Astrocyte (in vitro differentiated cells and primary cell): ENCODE results near the gene KRT12. TPM values are rescaled to one million over a fixed set of nuclear protein-coding genes. Genes with fewer than 3 reads are reported as not detected.

Source experiments
- DNase-seq: peaks from one replicate; pipeline ENCODE4 v3.0.0-alpha.2; 2010; ENCODE audit warnings: low read depth
- FAIRE-seq: peaks from 2 replicates; lab custom pipeline; 2011; peaks lifted over from hg19 to GRCh38; lab: Jason Lieb, UNC
- H2AFZ ChIP-seq: 2 replicates; pipeline ENCODE4 v1.6.0; 2012; ENCODE audit warnings: low read depth, low read length, inconsistent platforms
- H3K27ac ChIP-seq: 2 replicates; pipeline ENCODE4 v1.5.1; 2011; ENCODE audit warnings: low read depth, low read length, inconsistent platforms
- H3K27me3 ChIP-seq: 2 replicates; pipeline ENCODE4 v1.6.0; 2011; ENCODE audit warnings: low read length, inconsistent platforms; ENCODE audit not compliant: insufficient read depth
- H3K36me3 ChIP-seq: 2 replicates; pipeline ENCODE4 v1.5.1; 2011; ENCODE audit warnings: low read length, inconsistent platforms; ENCODE audit not compliant: insufficient read depth
- H3K4me1 ChIP-seq: 2 replicates; pipeline ENCODE4 v1.5.1; 2011; ENCODE audit warnings: low read length, inconsistent platforms; ENCODE audit not compliant: insufficient read depth
- H3K4me2 ChIP-seq: 2 replicates; pipeline ENCODE4 v1.6.0; 2012; ENCODE audit warnings: low read length, inconsistent platforms
- H3K4me3 ChIP-seq: 2 replicates; pipeline ENCODE4 v1.5.1; 2011; ENCODE audit warnings: low read depth, mild to moderate bottlenecking, low read length, inconsistent platforms; ENCODE audit not compliant: insufficient read depth
- H3K79me2 ChIP-seq: 2 replicates; pipeline ENCODE4 v1.6.0; 2012; ENCODE audit warnings: mild to moderate bottlenecking, low read length, inconsistent platforms; ENCODE audit not compliant: insufficient read depth
- H3K9ac ChIP-seq: 2 replicates; pipeline ENCODE4 v1.6.0; 2012; ENCODE audit warnings: mild to moderate bottlenecking, low read length, inconsistent platforms
- H3K9me3 ChIP-seq: 2 replicates; pipeline ENCODE4 v1.5.1; 2012; ENCODE audit warnings: low read depth, mild to moderate bottlenecking, low read length, inconsistent platforms; ENCODE audit not compliant: insufficient read depth
- H4K20me1 ChIP-seq: 2 replicates; pipeline ENCODE4 v1.6.0; 2012; ENCODE audit warnings: low read length, inconsistent platforms; ENCODE audit not compliant: insufficient read depth
- H3K27ac Mint-ChIP-seq: one replicate; pipeline ENCODE4 v1.8.0; 2021; ENCODE audit warnings: mild to moderate bottlenecking, mixed read lengths; ENCODE audit not compliant: unreplicated experiment
- H3K27me3 Mint-ChIP-seq: one replicate; pipeline ENCODE4 v1.8.0; 2021; ENCODE audit warnings: low read depth, mixed read lengths; ENCODE audit not compliant: unreplicated experiment
- H3K36me3 Mint-ChIP-seq: one replicate; pipeline ENCODE4 v1.8.0; 2021; ENCODE audit warnings: low read depth, mixed read lengths; ENCODE audit not compliant: unreplicated experiment
- H3K4me1 Mint-ChIP-seq: one replicate; pipeline ENCODE4 v1.8.0; 2021; ENCODE audit warnings: low read depth, mixed read lengths; ENCODE audit not compliant: unreplicated experiment
- H3K4me3 Mint-ChIP-seq: one replicate; pipeline ENCODE4 v1.8.0; 2021; ENCODE audit warnings: mild to moderate bottlenecking, moderate library complexity, mixed read lengths; ENCODE audit not compliant: unreplicated experiment
- H3K9me3 Mint-ChIP-seq: one replicate; pipeline ENCODE4 v1.8.0; 2021; ENCODE audit warnings: mild to moderate bottlenecking, mixed read lengths; ENCODE audit not compliant: unreplicated experiment
- CTCF ChIP-seq: IDR thresholded peaks from 2 replicates; pipeline ENCODE4 v1.5.1; 2011; ENCODE audit warnings: low read depth, mild to moderate bottlenecking, inconsistent platforms, low read length, moderate library complexity; ENCODE audit not compliant: insufficient read depth
- EZH2 ChIP-seq: IDR thresholded peaks from 2 replicates; pipeline ENCODE4 v1.6.1; 2012; ENCODE audit warnings: mild to moderate bottlenecking, low read length, inconsistent platforms; ENCODE audit not compliant: insufficient read depth
- total RNA-seq: library from RNA; stranded (reverse); gene quantifications from 2 replicates; pipeline ENCODE4 v1.2.1, GENCODE V29; 2021

Gene KRT12
- total RNA-seq, 1 donor from 2014 or later = not detected

GRCh38 chr17:40852364-40852763, 14.7 kb downstream of the KRT12 start:
- DNase-seq (no peak), FAIRE-seq (no peak)
- Histone ChIP-seq H3K9me3 (no peaks in the 10 kb centered on the region), H3K4me2 (no peak overlapping the region), H3K4me1 (no peaks in the 10 kb centered on the region), H3K9ac (no peak overlapping the region), H3K27ac (no peak overlapping the region), H3K4me3 (no peak overlapping the region), H3K79me2 (no peaks in the 10 kb centered on the region), H3K36me3 (no peaks in the 10 kb centered on the region), H4K20me1 (no peaks in the 10 kb centered on the region), H3K27me3 (no peaks in the 10 kb centered on the region), H2AFZ (no peak overlapping the region)
- TF ChIP-seq EZH2 = no peak
- no peak for TF ChIP-seq CTCF
- no peak overlapping the region for H3K4me3 Mint-ChIP-seq
- H3K9me3 Mint-ChIP-seq = no peaks in the 10 kb centered on the region
- no peaks in the 10 kb centered on the region for H3K4me1 Mint-ChIP-seq
- H3K27ac Mint-ChIP-seq = no peak overlapping the region
- H3K27me3 Mint-ChIP-seq = no peaks in the 10 kb centered on the region
- no peaks in the 10 kb centered on the region for H3K36me3 Mint-ChIP-seq

GRCh38 chr17:40850293-40850972, 16.6 kb downstream of the KRT12 start:
- no peaks in the 10 kb centered on the region for H4K20me1 ChIP-seq
- Mint-ChIP-seq H3K27me3 (no peaks in the 10 kb centered on the region), H3K4me1 (no peaks in the 10 kb centered on the region), H3K27ac (no peak overlapping the region), H3K36me3 (no peaks in the 10 kb centered on the region), H3K9me3 (no peaks in the 10 kb centered on the region), H3K4me3 (no peak overlapping the region)
- no peaks in the 10 kb centered on the region for H3K79me2 ChIP-seq
- no peaks in the 10 kb centered on the region for H3K27me3 ChIP-seq
- no peak for FAIRE-seq
- H3K4me1 ChIP-seq = no peaks in the 10 kb centered on the region
- H3K4me3 ChIP-seq = no peak overlapping the region
- no peak overlapping the region for H3K4me2 ChIP-seq
- H3K9ac ChIP-seq = no peak overlapping the region
- no peak overlapping the region for H2AFZ ChIP-seq
- no peak for TF ChIP-seq CTCF
- TF ChIP-seq EZH2 = no peak
- no peak overlapping the region for H3K27ac ChIP-seq
- H3K36me3 ChIP-seq = no peaks in the 10 kb centered on the region
- DNase-seq = no peak
- H3K9me3 ChIP-seq = no peaks in the 10 kb centered on the region

- Mint-ChIP-seq H3K27ac (no peak overlapping the region), H3K9me3 (no peaks in the 10 kb centered on the region), H3K27me3 (peaks cover 2% of the 10 kb centered on the region), H3K4me3 (no peak overlapping the region), H3K4me1 (no peaks in the 10 kb centered on the region), H3K36me3 (no peaks in the 10 kb centered on the region)
- H3K4me2 ChIP-seq = no peak overlapping the region
- TF ChIP-seq CTCF (no peak), EZH2 (no peak)
- H3K27me3 ChIP-seq = no peaks in the 10 kb centered on the region
- H3K9ac ChIP-seq = no peak overlapping the region
- H4K20me1 ChIP-seq = no peaks in the 10 kb centered on the region
- no peak for FAIRE-seq
- H3K4me3 ChIP-seq = no peak overlapping the region
- H3K36me3 ChIP-seq = no peaks in the 10 kb centered on the region
- H3K9me3 ChIP-seq = no peaks in the 10 kb centered on the region
- DNase-seq = no peak
- no peaks in the 10 kb centered on the region for H3K79me2 ChIP-seq
- no peaks in the 10 kb centered on the region for H3K4me1 ChIP-seq
- H3K27ac ChIP-seq = no peak overlapping the region
- no peak overlapping the region for H2AFZ ChIP-seq
Measured at GRCh38 chr17:40849723-40850122, 17.3 kb downstream of the KRT12 start.
